Kidney tubule cell (primary cell): Measurements from ENCODE around the gene NUBP2.

Source experiments
- DNase-seq: peaks from one replicate; pipeline ENCODE4 v3.0.0-alpha.2; 2018; ENCODE audit warnings: low spot score

NUBP2 gene

DNA sequence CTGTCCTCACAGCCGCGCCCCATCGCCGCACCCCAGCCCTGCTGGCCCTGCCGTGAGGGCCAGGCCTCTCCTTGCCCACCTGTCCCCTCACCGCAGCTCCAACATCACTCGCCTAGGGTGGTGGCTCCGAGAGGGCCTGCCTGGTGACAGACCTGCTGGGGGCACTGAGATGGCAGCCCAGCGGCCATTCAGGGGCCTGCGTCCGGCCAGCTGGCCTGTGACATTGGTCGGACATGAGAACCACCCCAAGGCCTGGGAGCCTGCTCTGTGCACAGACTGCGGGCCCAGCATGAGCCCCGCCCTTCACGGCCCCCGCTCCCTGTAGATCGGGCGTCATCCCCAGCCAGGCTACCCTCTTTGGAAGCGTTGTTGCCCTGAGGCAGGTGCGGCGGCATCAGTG, 23.2 kb upstream of the NUBP2 start:
- no peak for DNase-seq

DNA sequence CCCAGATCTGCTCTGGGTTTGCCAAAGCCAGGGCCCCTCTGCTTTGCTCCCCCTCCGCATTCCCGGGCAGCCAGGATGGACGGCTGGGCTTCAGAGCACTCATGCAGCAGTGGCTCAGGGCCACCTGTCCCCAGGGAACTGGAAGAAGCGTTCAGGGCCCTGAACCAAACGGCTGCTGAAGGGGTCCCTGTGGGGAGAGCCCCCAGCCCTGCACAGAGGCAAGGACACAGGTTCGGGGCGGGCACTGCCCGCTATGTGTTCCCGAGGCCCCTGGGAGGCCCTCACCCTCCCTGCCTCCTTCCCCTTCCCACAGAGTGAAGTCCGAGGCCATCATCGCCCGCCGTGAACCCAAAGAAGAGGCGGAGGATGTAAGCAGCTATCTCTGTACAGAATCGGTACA, 21.8 kb upstream of the NUBP2 start:
- DNase-seq = no peak

DNA sequence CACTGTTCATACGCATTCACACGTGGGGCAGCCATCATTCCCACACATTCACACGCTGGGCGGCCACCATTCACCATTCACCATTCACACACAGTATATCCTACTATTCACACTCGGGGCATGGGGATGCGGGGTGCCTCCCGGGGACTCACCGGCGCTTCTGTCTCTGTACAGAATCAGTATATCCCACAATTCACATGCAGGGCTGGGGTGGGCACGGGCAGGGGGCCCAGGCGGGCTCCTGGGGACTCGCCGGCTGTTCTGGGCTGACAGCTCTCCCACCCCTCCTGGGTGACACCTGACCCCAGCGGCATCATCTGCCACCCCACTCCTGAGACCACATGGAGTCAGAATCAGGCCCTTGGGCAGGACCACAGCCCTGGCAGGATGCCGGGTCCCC, 21.0 kb upstream of the NUBP2 start:
- DNase-seq = no peak

DNA sequence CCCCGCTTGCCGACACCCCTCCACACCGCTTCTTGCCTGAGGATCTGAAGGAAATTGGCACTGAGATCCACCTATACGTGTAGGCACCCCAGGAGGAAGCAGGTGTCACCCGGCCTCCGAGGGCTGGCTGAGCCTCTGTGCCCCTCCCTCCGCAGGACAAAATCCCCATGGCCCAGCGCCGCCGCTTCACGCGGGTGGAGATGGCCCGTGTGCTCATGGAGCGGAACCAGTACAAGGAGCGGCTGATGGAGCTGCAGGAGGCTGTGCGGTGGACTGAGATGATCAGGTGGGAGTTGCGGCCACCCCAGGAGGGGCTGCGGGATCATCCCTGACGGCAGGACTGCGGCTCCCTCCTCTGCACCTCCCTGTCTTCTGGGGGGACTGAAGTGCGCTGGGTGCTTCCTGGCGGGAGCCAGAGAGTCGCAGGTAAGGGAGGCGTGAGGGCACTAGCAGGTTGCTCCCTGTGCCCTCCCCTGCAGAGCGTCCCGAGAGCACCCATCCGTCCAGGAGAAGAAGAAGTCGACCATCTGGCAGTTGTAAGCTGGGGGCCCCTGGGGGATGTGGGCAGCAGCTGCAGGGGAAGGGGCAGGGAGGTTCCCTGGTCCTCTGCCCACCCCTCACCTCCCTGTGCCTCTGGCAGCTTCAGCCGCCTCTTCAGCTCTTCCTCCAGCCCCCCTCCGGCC, 20.4 kb upstream of the NUBP2 start:
- no peak for DNase-seq

DNA sequence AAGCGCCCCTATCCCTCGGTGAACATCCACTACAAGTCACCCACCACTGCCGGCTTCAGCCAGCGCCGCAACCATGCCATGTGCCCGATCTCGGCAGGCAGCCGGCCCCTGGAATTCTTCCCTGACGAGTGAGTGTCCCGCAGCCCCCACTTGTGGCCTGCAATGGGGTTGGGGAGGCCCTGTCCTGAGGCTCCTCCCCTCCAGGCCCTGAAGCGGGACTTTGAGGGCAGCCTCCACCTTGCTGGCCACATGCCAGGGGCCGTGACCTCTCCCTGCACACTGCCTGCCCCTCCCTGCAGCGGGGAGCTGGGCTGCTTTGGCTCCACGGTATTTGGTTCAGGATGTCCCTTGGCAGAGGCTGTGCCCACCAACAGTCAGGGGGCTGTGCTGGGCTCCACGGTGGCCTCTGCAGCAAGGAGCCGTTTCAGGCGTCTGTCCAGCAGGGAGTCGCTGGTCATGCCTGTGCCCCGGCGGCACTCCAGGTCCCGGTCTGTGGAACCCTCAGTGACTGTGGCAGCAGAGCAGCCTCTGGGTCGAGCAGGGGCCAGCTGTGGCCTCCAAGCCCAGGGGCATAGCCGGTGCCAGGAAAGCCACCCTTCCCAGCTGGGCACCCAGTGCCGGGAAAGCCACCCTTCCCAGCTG, 19.8 kb upstream of the NUBP2 start:
- no peak for DNase-seq

DNA sequence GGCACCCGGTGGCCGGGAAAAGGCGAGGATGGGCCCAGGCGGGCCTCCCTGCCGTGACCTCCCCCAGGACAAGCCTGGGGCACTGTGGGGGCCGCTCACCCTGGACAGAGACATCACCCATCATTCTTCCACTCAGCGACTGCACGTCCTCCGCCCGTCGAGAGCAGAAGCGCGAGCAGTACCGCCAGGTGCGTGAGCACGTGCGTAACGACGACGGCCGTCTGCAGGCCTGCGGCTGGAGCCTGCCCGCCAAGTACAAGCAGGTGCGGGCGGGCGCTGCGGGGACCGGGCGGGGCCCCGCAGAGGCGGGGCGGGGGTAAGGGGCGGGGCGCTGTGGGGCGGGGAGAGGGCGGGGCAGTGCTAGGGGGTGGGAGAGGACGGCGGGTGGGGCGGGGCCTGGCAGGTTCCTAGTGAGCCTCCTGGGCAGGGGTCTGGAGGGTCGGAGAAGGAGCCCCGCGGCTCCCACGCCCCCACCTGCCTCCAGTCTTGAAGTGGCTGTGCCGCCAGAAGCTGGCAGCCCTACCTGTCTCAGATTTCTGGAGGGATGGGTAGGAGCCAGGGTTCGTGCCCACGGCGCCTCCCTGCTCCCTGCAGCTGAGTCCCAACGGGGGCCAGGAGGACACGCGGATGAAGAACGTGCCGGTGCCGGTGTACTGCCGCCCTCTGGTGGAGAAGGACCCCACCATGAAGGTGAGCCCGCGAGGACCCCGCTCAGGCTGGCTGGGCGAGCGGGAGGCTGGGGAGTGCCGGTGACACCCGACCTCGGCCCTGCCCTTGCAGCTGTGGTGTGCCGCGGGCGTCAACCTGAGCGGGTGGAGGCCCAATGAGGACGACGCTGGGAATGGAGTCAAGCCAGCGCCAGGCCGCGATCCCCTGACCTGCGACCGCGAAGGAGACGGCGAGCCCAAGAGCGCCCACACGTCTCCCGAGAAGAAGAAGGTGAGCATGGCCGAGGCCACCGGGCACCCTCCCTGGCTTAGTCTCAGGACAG, 18.9 kb upstream of the NUBP2 start:
- no peak for DNase-seq

DNA sequence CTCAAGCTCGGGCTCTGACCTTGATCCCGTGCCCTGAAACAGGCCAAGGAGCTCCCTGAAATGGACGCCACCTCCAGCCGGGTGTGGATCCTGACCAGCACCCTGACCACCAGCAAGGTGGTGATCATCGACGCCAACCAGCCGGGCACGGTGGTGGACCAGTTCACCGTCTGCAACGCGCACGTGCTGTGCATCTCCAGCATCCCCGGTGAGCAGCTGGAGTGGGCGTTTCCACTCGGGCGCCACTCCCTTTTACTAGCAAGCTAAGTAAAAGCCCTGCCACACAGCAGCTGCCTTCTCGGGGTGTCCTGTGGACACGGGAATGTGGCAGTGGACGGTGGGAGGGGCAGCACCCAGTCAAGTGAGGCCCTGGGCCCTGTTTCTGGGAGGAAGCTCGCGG, 17.8 kb upstream of the NUBP2 start:
- DNase-seq = no peak

DNA sequence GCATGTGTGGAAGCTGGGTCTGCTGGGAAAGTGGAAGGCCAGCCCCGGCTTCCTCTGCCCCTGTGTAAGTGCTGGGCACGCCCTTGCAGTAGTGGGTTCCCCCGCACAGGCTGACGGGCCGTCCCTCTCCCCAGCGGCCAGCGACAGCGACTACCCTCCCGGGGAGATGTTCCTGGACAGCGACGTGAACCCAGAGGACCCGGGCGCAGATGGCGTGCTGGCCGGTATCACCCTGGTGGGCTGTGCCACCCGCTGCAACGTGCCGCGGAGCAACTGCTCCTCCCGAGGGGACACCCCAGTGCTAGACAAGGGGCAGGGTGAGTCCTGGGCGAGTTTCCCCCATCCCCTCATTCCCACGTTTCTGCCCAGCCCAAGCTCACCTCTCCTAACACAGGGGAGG, 16.9 kb upstream of the NUBP2 start:
- no peak for DNase-seq

DNA sequence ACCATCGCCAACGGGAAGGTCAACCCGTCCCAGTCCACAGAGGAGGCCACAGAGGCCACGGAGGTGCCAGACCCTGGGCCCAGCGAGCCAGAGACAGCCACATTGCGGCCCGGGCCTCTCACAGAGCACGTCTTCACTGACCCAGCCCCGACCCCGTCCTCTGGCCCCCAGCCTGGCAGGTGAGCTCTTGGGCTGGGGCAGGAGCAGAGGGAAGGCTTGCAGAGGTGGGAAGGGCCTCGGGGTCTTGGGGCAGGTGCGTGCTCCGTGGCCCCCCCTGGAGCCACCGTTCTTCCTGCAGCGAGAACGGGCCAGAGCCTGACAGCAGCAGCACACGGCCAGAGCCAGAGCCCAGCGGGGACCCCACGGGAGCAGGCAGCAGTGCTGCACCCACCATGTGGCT, 16.5 kb upstream of the NUBP2 start:
- no peak for DNase-seq

DNA sequence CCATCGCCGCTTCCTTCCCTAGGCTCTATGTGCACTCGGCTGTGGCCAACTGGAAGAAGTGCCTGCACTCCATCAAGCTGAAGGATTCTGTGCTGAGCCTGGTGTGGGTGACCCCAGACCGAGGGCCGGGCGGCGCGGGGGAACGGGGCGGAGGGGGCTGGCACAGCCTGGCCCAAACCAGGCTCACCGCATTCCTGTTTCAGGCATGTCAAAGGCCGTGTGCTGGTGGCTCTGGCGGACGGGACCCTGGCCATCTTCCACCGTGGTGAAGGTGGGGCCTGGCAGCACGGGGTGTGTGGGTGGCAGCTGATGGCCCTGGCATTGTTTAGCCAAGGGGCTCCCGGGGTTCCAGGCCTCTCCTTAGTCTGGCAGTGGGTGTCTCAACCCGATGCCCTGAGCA, 16.1 kb upstream of the NUBP2 start:
- no peak for DNase-seq

DNA sequence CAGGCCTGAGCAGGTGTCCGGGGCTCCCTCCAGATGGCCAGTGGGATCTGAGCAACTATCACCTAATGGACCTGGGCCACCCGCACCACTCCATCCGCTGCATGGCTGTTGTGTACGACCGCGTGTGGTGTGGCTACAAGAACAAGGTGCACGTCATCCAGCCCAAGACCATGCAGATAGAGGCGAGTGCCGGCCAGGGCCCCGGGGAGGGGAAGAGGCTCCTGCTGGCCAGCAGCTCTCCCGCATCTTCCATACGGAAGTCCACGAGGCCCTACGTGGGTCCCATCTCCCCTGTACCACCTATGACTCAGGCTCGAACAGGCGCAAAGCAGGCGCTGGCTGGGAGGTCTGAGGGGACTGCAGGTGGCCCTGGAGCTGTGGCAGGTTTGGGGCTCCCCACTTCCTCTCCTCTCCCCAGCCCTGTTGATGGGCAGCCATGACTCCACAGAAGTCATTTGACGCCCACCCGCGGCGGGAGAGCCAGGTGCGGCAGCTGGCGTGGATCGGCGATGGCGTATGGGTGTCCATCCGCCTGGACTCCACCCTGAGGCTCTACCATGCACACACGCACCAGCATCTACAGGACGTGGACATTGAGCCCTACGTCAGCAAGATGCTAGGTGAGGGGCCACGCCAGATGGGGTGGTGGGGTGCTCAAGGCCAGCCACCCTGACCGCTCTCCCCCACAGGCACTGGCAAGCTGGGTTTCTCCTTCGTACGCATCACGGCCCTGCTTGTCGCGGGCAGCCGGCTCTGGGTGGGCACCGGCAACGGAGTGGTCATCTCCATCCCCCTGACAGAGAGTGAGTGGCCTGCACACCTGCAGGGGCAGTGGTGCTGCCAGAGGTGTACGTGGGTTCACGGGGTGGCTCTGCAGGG, 15.4 kb upstream of the NUBP2 start:
- no peak for DNase-seq

DNA sequence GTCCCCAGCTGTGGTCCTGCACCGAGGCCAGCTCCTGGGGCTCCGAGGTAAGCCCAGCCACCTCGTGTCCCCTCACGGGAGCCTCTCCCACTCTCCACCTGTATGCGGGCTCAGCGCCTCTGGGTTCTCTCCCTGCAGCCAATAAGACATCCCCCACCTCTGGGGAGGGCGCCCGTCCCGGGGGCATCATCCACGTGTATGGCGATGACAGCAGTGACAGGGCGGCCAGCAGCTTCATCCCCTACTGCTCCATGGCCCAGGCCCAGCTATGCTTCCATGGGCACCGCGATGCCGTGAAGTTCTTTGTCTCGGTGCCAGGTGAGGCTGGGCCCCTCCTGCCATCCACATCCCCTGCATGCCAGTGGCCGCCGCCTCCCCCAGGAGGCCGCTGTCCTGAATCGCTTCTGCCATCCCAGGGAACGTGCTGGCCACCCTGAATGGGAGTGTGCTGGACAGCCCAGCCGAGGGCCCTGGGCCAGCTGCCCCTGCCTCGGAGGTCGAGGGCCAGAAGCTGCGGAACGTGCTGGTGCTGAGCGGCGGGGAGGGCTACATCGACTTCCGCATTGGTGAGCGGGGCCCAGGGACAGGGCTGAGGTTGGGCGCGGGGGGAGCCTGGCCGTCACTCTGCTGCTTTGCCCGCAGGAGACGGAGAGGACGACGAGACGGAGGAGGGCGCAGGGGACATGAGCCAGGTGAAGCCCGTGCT, 14.5 kb upstream of the NUBP2 start:
- DNase-seq = no peak

DNA sequence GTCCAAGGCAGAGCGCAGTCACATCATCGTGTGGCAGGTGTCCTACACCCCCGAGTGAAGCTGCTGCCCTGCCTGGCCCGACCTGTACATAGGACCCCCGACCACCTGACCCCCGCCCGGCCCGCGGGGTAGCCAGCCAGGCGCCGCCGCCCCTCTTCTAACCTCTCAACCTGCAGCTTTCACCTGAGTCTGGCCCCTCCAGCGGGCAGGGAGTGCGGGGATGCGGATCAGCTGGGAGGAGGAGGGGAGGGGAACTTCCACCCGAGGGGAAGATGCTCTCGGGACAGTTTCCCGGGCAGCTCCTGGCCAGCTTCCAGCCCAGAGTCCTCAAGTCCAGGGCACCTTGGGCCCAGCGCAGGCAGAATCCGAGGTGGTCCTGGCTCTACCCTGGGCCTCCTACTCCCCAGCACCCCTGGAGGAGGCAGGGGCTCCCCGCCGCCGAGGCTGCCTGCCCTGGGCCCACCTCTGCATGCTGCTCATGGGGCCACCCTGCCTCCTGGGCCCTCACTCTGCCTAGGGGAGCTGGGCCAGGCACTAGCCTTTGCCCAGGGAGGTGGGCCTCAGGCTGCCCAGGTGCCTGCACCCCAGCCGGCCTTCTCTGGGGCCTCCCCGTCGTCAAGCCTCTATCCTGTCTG, 13.9 kb upstream of the NUBP2 start:
- no peak for DNase-seq

DNA sequence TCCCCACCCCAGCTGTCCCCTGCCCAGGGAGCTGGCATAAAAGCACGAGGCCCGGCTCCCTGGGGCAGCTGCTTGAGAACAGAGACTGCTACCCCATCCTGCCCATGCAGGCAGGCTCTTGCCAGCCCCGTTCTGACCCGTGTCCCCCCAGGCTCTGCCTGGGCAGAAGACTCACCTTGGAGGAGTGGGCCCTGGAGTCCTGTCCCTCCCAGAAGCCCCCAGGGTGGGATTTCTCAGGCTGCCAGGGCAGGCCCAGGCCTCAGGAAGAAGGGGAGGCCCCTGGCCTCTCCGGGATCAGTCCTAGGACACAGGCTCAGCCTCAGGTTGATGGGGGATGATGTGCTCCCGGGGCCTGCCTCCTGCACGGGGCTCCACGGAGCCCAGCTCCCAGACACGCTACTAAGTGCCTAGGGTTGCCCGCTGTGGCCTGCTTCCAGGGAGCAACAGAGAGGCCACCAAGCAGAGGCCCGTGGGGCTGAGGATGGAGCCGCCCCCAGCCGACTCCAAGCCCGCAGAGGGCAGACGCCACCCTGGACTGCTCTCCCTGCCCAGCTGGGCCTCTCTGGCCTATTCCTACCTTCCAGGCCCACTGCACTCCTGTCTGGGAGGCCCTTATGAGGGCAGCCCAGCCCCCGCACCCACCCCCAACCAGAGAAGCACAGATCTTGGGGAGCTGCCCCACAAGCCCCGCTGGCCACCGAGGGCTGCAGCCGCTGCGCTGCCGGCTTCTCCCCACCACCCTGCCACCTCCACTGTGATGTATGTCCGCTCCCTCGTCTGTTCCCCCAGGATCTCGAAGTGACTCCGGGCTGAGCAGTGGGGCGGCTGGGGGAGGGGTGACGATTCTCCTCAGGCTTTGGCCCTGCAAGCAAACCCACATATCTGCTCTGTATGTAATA, 13.1 kb upstream of the NUBP2 start:
- DNase-seq = no peak

DNA sequence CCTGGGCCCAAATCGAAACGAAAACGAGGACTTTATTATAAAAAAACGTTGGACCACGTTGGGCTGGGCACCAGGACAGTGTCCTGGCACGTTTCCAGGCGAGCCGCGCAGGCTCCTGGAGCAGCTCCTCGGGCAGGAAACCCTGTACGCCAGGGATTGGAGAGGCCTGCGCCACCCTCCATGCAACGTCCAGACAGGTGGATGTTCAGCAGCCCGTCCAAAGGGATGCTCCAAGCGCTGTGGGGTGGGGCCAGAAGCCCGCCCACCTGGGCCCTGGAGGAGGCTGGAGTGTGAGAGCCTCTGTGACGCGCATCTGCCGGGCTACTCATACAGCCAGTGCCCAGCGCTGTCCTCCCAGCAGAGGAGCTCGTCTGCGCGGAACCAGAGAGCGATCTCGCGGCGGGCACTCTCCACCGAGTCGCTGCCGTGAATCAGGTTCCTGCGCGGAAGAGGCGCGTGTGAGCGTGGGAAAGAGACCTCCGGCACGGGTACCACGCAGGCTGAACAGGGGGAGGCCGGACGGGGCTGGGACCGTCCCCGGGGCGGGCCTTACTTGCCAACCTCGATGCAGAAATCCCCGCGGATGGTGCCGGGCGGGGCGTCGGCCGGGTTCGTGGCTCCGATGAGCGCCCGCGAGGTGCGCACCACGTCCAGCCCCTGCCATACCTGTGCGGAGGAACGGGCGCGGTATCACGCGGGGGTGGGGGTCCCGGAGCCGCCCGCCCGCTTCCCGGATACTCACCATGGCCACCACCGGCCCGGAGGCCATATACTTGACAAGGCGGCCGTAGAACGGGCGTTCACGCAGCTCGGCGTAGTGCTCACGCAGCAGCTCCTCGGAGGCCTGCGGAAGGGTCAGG, 12.2 kb upstream of the NUBP2 start:
- peak; percentile 76 for DNase-seq

DNA sequence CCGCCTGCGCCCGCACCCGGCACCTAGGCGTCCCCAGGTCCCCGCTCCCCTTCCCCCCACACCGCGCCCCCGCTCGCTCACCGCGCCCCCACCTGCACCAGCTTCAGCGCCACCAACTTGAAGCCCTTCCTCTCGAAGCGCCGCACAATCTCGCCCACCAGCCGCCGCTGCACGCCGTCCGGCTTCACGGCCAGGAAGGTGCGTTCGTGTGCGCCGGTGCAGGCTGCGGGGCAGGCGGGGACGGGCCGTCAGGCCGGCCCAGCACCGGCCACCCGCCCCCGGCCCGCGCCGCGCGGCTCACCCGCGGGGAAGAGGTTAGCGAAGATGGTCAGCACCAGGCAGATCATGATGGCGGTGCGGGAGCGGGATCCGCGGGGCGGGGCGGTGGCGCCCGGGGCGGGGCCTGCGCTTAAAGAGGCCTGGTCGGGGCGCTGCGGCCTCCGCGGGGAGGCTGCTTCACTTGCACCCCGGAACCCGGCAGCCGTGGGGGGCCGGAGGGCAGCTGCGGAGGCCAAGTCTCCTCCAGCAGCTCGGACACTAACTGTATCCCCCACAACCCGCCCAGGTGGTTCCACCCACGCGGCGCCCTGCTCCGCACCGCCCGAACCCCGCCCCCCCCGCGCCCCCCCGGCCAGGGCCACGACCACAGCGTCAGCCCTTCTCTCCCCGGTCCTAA, 11.4 kb upstream of the NUBP2 start, which contains the start of gene NME3:
Gene NME3, minus strand, starts transcription at position 356 of the 676 bp plus-strand sequence. Its CDS starts 9 bp downstream, at position 347.
- DNase-seq = peak; percentile 62

DNA sequence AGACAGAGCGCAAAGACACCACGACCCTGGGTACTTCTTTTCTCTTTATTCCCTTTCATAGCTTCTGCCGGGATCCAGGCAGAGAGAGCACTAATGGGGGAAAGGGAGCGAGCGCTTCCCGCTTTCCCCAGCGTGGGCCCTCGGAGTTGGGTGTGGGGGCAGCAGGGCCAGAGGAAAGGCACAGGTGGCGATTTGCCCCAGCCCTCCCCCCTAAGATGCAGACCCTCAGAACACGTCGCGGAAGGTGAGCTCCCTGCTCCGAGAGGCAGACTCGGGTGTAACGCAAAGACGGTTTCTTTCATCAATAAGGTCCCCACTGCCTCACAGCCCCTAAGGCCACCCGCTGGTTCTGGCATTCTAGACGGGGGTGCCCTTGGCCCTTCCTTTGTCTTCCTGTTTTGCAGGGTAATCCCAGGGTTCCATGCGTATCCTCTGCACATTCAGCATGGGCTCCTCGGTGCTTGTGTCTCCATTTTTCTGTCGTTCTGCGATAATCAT, 10.8 kb upstream of the NUBP2 start:
- no peak for DNase-seq
